Gastrocnemius medialis (tissue), 4 donors: ENCODE data around the gene FRK. TPM values are rescaled to one million over a fixed set of nuclear protein-coding genes. Genes with fewer than 3 reads are reported as not detected.
"Not testable (repeated sequence)": the region's sequence is repeated elsewhere in the genome, so short reads cannot be mapped to it uniquely, and the experiment has no call there.

Experiments
- ATAC-seq, 2 donors: fragments of 150-250 bp; one replicate each; pipeline ENCODE4 v1.9.1; 2016
- DNase-seq, 2 donors: peaks; one replicate each; pipeline ENCODE4 v3.0.0-alpha.2; 2019
- H3K27ac ChIP-seq, 4 donors: fragments of 200-600 bp; sonication (generic); 1 replicate in 1 of 4; 2 replicates in 3 of 4; pipeline ENCODE4 v1.5.1; 2016 to 2018; ENCODE audit warnings: mild to moderate bottlenecking in 2 of 4, moderate library complexity in 1 of 4
- H3K27me3 ChIP-seq, 3 donors: fragments of 200-600 bp; sonication (generic) in 2 of 3; 1 replicate in 1 of 3; 2 replicates in 2 of 3; pipeline versions ENCODE4 v1.5.1 to v1.6.0; 2016 to 2019; ENCODE audit warnings: mild to moderate bottlenecking in 1 of 3, moderate library complexity in 1 of 3
- H3K36me3 ChIP-seq, 2 donors: fragments of 200-600 bp; sonication (generic) in 1 of 2; one replicate each; pipeline ENCODE4 v1.5.1; 2017 to 2018
- H3K4me1 ChIP-seq, 2 donors: fragments of 200-600 bp; sonication (generic) in 1 of 2; one replicate each; pipeline ENCODE4 v1.5.1; 2016 to 2017; ENCODE audit warnings: mild to moderate bottlenecking in 2 of 2
- H3K4me3 ChIP-seq, 4 donors: fragments of 200-600 bp; sonication (generic) in 3 of 4; 1 replicate in 1 of 4; 2 replicates in 3 of 4; pipeline ENCODE4 v1.5.1; 2016 to 2019; ENCODE audit warnings: mild to moderate bottlenecking in 2 of 4
- H3K9me3 ChIP-seq, 3 donors: fragments of 200-600 bp; sonication (generic) in 2 of 3; 1 replicate in 1 of 3; 2 replicates in 2 of 3; pipeline ENCODE4 v1.5.1; 2016 to 2019
- CTCF ChIP-seq, 5 experiments: fragments of 450-650 bp in 3 of 5; fragments of 200-600 bp in 2 of 5; sonication (generic) in 2 of 5; IDR thresholded peaks in 4 of 5; conservative IDR thresholded peaks in 1 of 5; 1 replicate in 4 of 5; 2 replicates in 1 of 5; pipeline ENCODE4 v1.5.1; 2016 to 2019; ENCODE audit warnings: antibody characterized with exemption in 5 of 5, mild to moderate bottlenecking in 3 of 5, moderate library complexity in 3 of 5
- POLR2A ChIP-seq, 2 donors: fragments of 450-650 bp; IDR thresholded peaks; one replicate each; pipeline ENCODE4 v1.6.1; 2017; ENCODE audit warnings: antibody characterized with exemption in 2 of 2, mild to moderate bottlenecking in 2 of 2, moderate library complexity in 2 of 2
- in situ Hi-C, 4 donors: fragments of 200-750 bp; cut with MboI; loops; one replicate each; pipeline versions ENCODE4 v1.15.0 to v1.8.0; 2017; ENCODE audit warnings: low sequenced_read_pairs in 4 of 4
- intact Hi-C: fragments of 100-400 bp; cut with DNase I; formaldehyde crosslinking; loops from one replicate; pipeline ENCODE4 v1.15.1; 2023; ENCODE audit warnings: low total_unique reads
- total RNA-seq, 4 donors: library from RNA; depleted of rRNA; stranded (reverse); fragments of >200 nt; gene quantifications; one replicate each; pipeline versions ENCODE4 v1.1.0 to v1.2.3, GENCODE V29; 2016

FRK gene
- total RNA-seq, 4 donors from 2014 or later: 1.3 to 4.8 (median 1.7) TPM

DNA sequence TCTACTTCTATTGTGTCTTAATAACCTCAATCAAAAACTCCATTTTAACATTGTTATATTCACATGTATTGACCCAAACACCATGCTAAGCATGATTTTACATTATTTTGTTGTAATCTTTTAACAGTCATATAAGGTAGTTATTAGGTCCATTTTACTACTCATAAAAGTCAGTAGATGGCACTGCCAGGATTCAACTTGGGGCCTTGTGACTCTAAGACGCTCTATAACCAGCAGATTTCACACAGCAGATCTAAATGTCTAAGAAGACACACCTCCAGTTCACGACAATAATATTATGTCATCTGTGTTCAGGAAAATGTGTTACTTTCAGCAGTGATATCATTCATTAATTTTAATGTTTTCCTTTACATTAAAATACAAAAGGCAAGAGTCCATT lies 88.0 kb downstream of the FRK start:
- Histone ChIP-seq H3K9me3 (no peaks in the 10 kb centered on the region), H3K27me3 (no peaks in the 10 kb centered on the region), H3K4me1 (peaks cover 0 to 4% of the 10 kb centered on the region in 2 donors), H3K4me3 (no peak overlapping the region), H3K36me3 (no peaks in the 10 kb centered on the region), H3K27ac (no peak overlapping the region)
- ATAC-seq (no peak), DNase-seq (no peak)
- in situ Hi-C loops: no loop called here
- no peak for TF ChIP-seq CTCF (IDR thresholded peaks at IDR 0.05 in 4 of 5, conservative IDR thresholded peaks at IDR 0.05 in 1 of 5)
- no peak for TF ChIP-seq POLR2A (IDR thresholded peaks at IDR 0.05)
- intact Hi-C loops: no loop called here

GRCh38 chr6:115971785-115972184 lies 88.9 kb downstream of the FRK start:
- no peak for ATAC-seq
- no peak for DNase-seq
- in situ Hi-C loops: no loop called here
- H3K4me1 ChIP-seq: peaks cover 0 to 4% of the 10 kb centered on the region in 2 donors
- no peaks in the 10 kb centered on the region for H3K9me3 ChIP-seq
- intact Hi-C loops: no loop called here
- no peak overlapping the region for H3K4me3 ChIP-seq
- H3K36me3 ChIP-seq: no peaks in the 10 kb centered on the region
- H3K27me3 ChIP-seq: no peaks in the 10 kb centered on the region
- no peak overlapping the region for H3K27ac ChIP-seq
- TF ChIP-seq CTCF (IDR thresholded peaks at IDR 0.05 in 4 of 5, conservative IDR thresholded peaks at IDR 0.05 in 1 of 5) (no peak), POLR2A (IDR thresholded peaks at IDR 0.05) (no peak)

- H3K27ac ChIP-seq: no peak overlapping the region
- TF ChIP-seq CTCF (IDR thresholded peaks at IDR 0.05 in 4 of 5, conservative IDR thresholded peaks at IDR 0.05 in 1 of 5) (no peak), POLR2A (IDR thresholded peaks at IDR 0.05) (no peak)
These were observed 90.8 kb downstream of the FRK start for GRCh38 chr6:115969930-115970273.

DNA sequence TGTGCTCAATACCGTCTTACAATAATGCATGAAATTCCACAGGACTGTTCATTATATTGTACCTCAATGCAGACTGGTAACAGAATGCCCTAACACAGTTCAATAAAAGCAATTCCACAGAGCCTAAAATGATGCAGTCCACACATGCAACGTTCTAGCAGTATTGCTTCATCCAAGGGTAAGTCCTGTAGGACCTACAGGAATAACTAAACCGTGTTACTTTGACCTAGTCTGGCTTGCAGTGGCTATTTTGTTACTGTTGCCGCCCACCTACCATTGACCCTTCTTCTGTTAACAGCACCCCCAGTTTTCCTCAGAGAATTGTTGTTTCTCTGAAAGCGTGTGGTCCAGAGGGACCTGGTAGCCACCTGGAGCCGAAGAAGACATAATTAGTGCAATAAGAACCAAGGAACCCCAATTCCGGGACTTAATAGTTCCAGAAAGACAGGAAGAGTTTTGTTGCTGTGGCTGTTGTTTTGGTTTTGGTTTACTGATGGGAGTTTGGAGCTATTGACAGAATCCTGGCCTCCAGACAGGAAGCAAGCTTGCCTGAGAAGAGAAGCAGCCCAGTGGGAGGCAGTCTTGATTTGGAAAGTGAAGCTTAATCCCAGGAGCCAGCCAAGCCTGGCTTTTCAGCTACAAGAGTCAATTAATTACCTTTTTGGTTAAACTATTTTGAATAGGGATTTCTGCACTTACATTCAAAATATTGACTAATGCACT lies 91.3 kb downstream of the FRK start:
- H3K27ac ChIP-seq: no peak overlapping the region
- intact Hi-C loops (no loop called here), in situ Hi-C loops (no loop called here)
- H3K9me3 ChIP-seq: no peaks in the 10 kb centered on the region
- DNase-seq: no peak
- H3K4me1 ChIP-seq: peaks cover 0 to 4% of the 10 kb centered on the region in 2 donors
- H3K4me3 ChIP-seq: no peak overlapping the region
- H3K36me3 ChIP-seq: no peaks in the 10 kb centered on the region
- no peak for TF ChIP-seq POLR2A (IDR thresholded peaks at IDR 0.05)
- no peak for TF ChIP-seq CTCF (IDR thresholded peaks at IDR 0.05 in 4 of 5, conservative IDR thresholded peaks at IDR 0.05 in 1 of 5)
- no peak for ATAC-seq
- no peaks in the 10 kb centered on the region for H3K27me3 ChIP-seq

More at GRCh38 chr6:115969930-115970273, 90.8 kb downstream of the FRK start:
- no peak for ATAC-seq
- DNase-seq: no peak
- Histone ChIP-seq H3K4me3 (no peak overlapping the region), H3K36me3 (no peaks in the 10 kb centered on the region), H3K9me3 (no peaks in the 10 kb centered on the region), H3K4me1 (peaks cover 0 to 4% of the 10 kb centered on the region in 2 donors), H3K27me3 (no peaks in the 10 kb centered on the region)
- in situ Hi-C loops (no loop called here), intact Hi-C loops (no loop called here)

DNA sequence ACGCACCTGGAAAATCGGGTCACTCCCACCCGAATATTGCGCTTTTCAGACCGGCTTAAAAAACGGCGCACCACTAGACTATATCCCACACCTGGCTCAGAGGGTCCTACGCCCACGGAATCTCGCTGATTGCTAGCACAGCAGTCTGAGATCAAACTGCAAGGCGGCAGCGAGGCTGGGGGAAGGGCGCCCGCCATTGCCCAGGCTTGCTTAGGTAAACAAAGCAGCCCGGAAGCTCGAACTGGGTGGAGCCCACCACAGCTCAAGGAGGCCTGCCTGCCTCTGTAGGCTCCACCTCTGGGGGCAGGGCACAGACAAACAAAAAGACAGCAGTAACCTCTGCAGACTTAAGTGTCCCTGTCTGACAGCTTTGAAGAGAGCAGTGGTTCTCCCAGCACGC lies 100.4 kb downstream of the FRK start:
- H3K9me3 ChIP-seq, H3K27ac ChIP-seq, H3K4me3 ChIP-seq, DNase-seq, H3K4me1 ChIP-seq, ATAC-seq, in situ Hi-C loops, intact Hi-C loops, H3K36me3 ChIP-seq, H3K27me3 ChIP-seq: not testable (repeated sequence)
